Measurements from ENCODE around the gene PBRM1.

- no peak for TF ChIP-seq EZH2 (IDR thresholded peaks at IDR 0.05; ENCODE audit: low read depth)
- no peak for TF ChIP-seq CTCF (conservative IDR thresholded peaks at IDR 0.05)
Observed at GRCh38 chr3:52507359-52507758, 178.4 kb downstream of the PBRM1 start.
